Measurements from ENCODE around the gene CFAP73.
"Not testable (repeated sequence)": the region's sequence is repeated elsewhere in the genome, so short reads cannot be mapped to it uniquely, and the experiment has no call there.

Gene CFAP73

GRCh38 chr12:113149361-113150150 lies at the start of gene CFAP73:
TSS of gene CFAP73 (plus strand) at chr12:113149724. CDS start at chr12:113149858, 134 bp downstream.
- DNase-seq (ENCODE audit: low spot score): no peak

- no peak for DNase-seq (ENCODE audit: low spot score)
These were observed 49.8 kb upstream of the CFAP73 start for GRCh38 chr12:113099764-113100163.

GRCh38 chr12:113101751-113102150 lies 47.8 kb upstream of the CFAP73 start:
- DNase-seq (ENCODE audit: low spot score): no peak

- DNase-seq (ENCODE audit: low spot score): no peak
These were observed 46.7 kb upstream of the CFAP73 start for GRCh38 chr12:113102811-113103210.

GRCh38 chr12:113103756-113104450 lies 45.6 kb upstream of the CFAP73 start:
- no peak for DNase-seq (ENCODE audit: low spot score)

GRCh38 chr12:113104953-113105510 lies 44.5 kb upstream of the CFAP73 start:
- DNase-seq (ENCODE audit: low spot score): no peak

GRCh38 chr12:113105606-113106271 lies 43.8 kb upstream of the CFAP73 start:
- no peak for DNase-seq (ENCODE audit: low spot score)

GRCh38 chr12:113106361-113106760 lies 43.2 kb upstream of the CFAP73 start:
- DNase-seq (ENCODE audit: low spot score): no peak

- no peak for DNase-seq (ENCODE audit: low spot score)
These were observed 41.2 kb upstream of the CFAP73 start for GRCh38 chr12:113108308-113108707.

- DNase-seq (ENCODE audit: low spot score): no peak
These were observed 40.2 kb upstream of the CFAP73 start for GRCh38 chr12:113109360-113109759.

GRCh38 chr12:113109872-113110599 lies 39.5 kb upstream of the CFAP73 start:
- no peak for DNase-seq (ENCODE audit: low spot score)

GRCh38 chr12:113111247-113111646 lies 38.3 kb upstream of the CFAP73 start:
- no peak for DNase-seq (ENCODE audit: low spot score)

- no peak for DNase-seq (ENCODE audit: low spot score)
These were observed 37.3 kb upstream of the CFAP73 start for GRCh38 chr12:113112043-113112899.

GRCh38 chr12:113113397-113113796 lies 36.1 kb upstream of the CFAP73 start:
- DNase-seq (ENCODE audit: low spot score): no peak

GRCh38 chr12:113114447-113115178 lies 34.9 kb upstream of the CFAP73 start:
- no peak for DNase-seq (ENCODE audit: low spot score)

GRCh38 chr12:113115455-113116126 lies 33.9 kb upstream of the CFAP73 start:
- no peak for DNase-seq (ENCODE audit: low spot score)

GRCh38 chr12:113116875-113117274 lies 32.6 kb upstream of the CFAP73 start:
- no peak for DNase-seq (ENCODE audit: low spot score)

- not testable (repeated sequence) for DNase-seq (ENCODE audit: low spot score)
These were observed 31.8 kb upstream of the CFAP73 start for GRCh38 chr12:113117684-113118083.

GRCh38 chr12:113118142-113118541 lies 31.4 kb upstream of the CFAP73 start:
- no peak for DNase-seq (ENCODE audit: low spot score)
